NOMO-1 (cell line): ENCODE results near the gene FLT1.

ENCODE experiments used
- DNase-seq, 2 experiments: peaks; one replicate each; lab custom pipeline; 2025; ENCODE audit not compliant: unreplicated experiment in 2 of 2; lab: John Stamatoyannopoulos, UW

Gene FLT1

DNA sequence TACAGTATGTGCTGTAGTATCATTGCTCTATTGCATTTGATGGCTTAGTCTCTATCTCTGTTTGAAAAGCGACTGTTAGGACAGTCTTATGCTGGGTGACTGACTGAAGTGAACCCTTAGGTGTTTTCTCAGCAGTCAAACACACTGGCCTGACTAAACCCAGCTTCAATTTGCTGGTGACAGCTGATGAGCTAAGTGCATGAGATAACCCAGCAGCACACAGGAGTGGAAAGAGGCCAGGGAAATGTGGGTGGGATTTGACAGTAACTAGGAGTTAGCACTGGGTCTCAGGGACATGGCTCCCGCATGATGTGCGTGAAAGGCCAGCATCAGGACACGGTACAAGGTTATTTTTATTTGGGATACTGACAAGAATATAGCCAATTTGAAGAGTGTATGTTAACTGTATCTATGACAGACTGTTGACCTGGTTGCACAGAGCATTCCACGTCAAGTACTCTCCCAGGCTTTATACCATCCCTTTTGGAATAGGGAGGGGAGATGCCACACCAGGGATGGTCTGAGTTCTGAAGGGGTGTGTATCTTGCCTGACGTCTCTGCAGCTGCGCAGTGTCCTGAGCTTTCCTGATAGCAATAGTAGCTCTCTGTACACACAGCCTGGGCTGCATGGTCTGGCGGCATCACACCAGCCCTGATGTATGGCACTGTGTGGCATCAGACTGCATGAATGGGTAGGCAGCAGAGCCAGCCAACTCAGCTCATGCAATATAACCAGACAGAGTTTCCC lies 144.8 kb downstream of the FLT1 start:
- no peak for DNase-seq

DNA sequence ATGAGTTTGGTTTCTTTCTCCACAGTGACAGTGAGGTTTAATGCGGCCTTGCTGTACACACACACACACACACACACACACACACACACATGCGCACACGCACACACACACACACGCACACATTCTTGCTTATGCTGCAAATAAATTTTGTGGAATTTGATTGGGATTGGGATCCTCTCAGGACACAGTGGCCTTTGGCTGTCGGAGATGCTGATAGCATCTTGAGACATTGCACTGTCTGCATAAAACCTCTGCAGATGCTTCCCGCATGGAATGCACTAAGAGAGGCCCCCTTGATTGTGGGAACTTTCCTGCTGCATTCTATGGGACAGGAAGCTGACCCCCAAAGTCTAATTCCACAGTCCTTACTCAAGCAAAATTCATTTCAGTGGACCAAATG lies 145.6 kb downstream of the FLT1 start:
- DNase-seq, result no peak

DNA sequence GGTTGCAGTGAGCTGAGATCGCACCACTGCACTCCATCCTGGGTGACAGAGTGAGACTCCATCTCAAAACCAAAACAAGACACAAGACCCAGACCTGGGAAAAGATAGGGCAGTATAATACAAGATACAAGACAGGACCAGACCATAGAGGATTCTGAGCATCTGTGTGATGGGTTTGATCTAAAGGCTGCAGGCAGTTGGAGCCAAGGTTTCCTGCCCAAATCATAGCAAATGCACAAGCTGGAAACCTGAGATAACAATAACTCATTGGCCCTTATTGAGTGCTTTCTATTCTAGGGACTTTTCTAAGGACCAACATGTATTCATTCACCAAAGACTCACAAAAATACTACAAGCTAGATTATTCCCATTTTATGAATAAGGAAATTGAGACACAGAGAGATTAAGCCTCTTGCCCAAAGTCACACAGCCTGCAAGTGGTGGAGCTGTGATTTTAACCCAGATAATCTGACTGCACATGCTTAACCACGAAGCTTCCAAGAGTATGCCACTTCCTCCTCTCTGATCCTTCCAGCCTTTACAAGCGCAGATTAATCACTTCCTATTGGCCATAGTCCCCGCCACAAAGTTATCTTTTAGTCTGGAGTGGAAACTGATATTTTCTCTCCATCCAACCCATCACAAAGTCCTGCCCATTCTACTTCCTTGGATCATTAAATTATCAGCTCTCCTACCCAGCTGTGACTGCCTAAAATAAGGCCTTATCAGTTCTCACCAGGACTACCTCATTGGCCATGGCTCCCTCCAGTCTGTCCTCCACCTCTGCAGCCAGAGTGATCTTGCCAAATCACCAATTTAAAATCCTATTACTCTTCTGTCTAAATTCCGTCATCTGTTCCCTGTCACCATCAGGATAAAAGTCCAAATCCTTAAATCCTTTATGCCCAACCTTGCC lies 147.2 kb downstream of the FLT1 start:
- DNase-seq, result peak; percentile 50 to 77

DNA sequence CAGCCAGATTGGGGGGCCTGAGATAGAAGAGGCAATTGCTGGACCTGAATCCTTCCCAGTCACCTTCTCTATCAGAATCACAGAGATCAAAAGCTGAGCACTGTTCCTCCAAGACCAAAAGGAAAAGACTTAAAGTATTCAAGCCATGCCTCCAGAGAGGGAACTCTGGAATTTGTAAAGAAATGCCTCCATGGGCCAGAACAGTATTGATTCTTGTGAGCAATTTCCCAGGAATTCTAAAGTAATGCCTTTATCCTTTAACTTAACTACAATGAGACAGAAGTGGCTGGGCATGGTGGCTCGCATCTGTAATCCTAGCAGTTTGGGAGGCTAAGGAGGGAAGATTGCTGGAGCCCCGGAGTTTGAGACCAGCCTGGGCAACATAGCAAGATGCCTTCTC lies 148.8 kb downstream of the FLT1 start:
- DNase-seq, result no peak

DNA sequence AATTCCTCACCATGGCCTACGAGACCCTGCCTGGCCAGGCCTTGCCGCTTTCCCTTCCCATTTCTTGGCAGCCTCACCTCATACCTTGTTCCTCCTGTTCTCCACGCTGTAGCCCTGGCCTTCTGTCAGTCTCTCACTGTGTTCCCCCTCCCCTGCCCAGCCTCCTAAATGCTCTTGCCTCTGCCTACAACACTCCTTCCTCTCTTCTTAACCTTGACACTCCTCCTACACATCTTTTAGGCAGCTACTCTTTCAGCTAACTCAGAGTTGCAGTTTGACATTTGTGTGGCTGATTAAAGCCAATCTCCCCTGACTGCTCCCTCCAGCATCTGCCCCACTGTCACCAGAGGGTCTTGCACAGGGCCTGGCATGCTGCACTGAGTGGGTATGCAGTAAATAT lies 150.8 kb downstream of the FLT1 start:
- no peak for DNase-seq

DNA sequence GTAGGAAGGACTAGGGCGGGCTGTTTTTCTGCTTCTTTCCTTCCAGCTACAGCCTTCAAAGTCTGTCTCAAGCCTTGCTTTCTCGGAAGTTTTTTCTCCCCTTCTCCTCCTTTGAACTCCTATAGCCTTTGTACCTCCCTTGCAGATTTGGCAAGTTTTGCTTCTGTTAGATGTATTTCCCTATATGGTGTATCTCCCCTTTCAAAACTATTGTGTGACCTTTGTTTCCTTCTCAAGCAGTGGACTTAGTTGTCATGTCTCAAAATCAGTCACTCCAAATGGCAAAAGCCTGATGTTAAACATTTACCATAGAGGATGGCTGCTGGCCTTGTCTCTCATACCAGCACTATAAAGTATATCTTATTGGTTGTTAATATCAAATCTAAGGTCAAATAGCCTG lies 152.7 kb downstream of the FLT1 start:
- no peak for DNase-seq

DNA sequence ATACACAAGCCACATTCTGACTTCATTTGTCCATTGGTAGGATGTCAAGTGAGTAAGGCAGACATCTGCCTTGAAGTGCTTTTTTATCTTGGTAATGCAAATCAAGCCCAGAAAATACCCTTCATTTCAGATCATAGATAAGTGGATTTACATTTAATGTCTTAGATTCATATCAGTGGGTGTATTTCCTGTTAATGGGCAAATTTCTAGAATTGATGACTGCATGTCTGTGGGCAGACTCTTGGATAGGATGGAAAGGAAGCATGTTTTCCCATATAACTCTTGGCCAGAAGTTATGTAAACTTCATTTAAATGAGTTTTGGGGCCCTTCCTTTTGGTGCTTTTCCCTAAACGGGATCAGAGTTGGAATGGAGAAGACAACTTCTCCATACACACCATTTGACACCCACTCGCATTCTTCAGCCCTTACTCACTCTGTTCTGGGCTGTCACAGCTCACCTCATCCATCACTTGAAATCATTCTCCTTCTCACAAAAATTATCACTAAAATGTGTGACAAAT lies 154.6 kb downstream of the FLT1 start:
- no peak for DNase-seq

DNA sequence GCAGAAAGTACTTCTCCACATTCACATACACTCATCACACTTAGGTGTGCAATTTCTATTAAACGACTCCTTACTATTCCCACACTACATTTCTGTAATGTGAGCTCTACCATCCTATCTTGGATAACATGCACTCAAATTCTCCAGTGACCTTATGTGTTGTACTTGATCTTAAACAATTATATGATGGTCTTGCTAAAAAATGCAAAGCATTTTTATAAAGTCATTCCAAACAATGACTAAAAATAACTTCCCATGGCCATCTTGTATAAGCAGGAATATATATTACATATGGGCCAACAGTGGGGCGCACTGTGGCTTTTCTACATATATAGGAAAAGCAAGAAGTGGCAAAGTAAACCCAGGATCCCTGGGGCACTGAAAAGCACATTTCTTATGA lies 155.5 kb downstream of the FLT1 start:
- DNase-seq, result no peak

DNA sequence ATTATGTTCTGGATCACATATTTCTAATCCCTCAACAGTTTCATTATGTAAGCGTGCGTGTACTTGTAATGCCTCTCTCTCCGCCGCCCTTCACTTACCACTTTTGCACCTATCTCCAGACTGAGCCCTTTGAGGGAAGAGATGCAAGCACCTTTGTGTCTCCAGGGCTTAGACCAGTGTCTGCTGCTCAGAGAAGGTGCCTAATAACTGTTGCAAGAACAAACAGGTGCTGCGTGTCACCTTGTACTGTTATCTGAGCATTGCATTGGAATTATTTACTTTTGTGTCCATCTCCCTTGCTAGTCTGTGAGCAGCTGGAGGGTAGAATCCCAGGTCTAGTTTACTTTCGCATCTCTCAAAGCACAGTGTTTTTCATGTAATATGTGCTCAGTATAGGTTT lies 156.2 kb downstream of the FLT1 start:
- DNase-seq, result no peak

DNA sequence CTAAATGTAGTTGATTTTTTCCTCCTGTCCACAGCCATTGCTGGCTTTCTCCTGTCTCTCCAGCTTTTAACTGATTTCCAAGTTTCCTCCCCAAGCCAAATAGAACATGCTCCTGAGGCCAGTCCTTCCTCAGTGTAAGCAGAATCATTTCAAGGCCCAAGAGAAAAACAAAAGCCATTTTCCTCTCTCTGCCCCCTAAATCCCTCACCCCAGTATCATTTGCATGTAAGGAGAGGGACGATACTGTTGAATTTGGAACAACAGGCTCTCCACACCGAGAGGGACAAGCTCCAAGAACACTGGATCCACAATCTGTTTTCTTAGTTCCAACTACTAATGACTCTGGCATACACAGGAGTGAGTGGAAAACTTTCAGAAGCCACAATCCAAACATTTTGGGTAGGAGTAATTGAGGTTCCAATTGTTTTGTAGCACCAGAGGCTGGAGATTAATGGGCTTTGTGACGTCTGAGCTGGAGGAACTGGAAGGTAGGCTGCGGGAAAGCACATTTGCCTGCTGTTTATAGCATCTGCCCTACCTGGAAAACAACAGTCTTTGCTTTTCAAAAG lies 156.8 kb downstream of the FLT1 start:
- DNase-seq, result no peak

DNA sequence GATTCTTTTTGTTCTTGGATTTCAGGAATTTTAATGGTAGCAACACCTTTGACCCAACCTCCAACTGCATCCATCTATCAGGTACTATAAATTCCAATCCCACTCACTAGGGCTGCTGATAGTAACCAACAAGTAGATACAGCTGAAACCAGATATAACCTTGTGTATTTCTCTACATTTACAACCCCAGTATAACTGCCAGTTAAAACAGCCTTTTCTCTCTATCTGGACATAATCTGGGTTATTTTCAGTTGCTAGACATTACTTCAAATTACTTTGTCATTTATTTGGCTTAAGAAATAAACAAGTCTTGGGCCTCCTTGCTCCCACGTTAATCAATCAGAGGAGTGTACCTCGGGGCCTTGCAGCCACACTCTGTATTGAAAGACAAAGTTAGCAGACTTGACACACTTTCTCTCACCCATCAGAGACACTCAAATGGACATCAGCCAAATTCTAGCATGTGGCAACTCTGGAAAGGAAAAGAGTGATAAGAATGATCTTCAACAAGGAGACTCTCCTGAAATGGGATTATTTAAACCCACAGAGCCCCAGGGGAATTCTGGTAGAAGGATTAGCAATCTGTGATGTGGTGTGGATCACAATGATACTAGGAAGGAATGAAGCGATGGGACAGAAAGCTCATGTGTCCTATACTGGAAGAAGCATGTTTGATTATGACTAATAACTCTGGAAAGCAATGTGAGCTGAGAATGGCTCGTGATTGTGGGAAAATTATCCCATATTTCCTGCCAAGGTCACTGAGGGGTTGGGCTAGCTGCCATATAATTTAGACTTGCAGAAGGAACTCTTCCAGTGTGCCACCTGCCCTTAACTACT lies 157.5 kb downstream of the FLT1 start:
- DNase-seq, result no peak

DNA sequence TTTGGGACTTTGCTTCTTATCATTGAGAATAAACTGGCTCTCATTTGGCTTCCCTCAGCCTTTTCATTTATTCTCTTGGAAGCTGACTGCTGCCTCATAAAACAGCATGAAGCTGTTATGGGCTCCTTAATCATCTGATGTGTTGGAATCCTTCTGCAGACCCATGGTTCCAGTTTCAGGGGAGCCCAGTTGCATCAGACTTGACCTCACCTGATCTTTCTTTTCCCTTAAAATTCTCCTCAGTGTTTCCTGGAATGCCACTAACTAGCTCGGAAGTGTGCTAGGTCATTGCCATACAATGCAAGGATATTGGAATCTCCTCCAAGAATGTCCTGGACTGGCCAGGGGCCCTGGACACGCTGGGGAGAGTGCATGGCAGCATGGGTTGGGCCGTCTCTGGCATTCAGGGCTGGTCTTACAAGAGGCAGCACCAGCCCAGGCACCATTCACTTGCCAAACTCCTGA lies 158.7 kb downstream of the FLT1 start:
- DNase-seq, result no peak

DNA sequence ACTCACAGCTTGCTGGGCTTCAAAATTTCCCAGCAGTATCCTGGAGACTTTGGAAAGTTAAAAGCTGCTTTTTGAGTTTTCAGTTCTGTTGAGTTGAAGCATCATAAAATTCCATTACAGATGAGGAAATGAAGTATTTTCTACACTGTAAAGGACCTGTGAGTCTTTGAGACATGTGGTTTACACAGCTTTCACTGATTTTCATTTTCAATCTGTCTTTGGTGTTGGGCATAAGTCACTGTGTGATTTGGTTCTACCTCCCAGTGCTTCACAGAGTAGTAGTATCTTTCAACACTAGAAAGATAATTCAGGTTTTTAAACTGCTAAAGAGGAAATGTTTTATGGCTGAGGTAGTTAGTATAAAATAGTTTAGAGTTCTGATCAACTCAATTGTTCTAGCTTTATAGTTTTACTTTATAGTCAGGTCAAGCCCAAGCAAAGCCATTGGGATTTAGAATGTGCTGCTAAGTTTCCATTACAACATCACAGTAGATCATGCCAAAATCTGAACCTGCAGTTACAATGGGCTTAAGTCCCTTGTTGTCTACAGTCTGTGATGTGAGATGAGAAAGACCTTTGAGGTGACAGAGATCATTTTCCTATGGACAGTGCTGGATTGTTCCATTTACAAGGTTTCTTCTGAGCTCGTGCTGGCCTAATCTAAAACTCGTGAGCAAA lies 161.6 kb downstream of the FLT1 start:
- DNase-seq, result no peak

DNA sequence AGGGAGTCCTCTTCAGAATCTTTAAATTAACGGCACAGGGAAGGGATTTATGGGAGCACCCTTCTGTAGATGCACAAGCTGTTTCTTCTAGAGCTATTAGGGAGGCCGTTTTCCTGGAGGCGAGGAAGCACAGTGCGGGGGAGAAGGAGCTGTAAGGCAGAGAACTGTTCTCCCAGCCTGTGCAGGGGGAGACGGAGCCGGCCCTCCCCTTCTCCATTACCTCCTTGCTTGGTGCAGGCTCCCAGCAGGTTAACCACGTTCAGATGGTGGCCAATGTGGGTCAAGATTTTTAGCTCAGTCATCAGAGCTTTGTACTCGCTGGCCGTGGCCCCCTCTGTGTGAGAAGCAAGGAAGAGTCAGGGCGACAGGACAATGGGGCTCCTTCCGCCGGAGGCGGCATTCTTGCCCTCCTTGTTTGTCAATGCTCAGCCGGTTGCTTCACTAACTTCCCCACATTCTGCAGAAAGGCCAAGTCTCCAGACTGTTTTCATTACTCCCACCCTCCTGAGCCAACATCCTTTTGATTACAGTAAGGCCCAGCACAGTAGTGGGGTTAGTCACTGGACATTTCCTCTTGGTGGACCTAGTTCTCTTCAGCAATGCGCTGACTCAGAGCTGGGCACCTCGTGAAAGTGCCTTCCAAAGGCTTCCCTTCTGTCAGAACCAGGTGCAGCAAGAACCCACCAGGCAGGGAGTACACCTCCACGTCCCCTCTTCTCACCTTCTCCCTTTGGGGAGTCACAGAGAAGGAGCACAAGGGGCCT lies 165.4 kb downstream of the FLT1 start:
- no peak for DNase-seq

DNA sequence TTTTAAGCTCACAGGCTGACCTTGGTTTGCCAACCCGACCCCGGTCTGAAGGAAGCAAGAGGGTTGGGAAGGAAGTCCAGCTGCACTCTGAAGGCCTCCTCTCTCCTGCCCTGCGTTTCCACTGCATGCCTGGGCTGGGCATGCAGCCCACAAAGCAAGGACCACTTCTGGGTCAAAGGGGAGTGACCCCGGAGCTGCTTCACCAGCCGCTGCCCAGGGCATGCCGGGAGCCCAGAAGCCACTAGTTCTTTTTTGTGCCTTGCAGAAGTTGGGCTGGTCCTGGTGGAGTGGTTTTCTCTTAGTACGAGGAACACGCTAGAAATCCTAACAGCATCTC lies 166.7 kb downstream of the FLT1 start:
- DNase-seq, result no peak

DNA sequence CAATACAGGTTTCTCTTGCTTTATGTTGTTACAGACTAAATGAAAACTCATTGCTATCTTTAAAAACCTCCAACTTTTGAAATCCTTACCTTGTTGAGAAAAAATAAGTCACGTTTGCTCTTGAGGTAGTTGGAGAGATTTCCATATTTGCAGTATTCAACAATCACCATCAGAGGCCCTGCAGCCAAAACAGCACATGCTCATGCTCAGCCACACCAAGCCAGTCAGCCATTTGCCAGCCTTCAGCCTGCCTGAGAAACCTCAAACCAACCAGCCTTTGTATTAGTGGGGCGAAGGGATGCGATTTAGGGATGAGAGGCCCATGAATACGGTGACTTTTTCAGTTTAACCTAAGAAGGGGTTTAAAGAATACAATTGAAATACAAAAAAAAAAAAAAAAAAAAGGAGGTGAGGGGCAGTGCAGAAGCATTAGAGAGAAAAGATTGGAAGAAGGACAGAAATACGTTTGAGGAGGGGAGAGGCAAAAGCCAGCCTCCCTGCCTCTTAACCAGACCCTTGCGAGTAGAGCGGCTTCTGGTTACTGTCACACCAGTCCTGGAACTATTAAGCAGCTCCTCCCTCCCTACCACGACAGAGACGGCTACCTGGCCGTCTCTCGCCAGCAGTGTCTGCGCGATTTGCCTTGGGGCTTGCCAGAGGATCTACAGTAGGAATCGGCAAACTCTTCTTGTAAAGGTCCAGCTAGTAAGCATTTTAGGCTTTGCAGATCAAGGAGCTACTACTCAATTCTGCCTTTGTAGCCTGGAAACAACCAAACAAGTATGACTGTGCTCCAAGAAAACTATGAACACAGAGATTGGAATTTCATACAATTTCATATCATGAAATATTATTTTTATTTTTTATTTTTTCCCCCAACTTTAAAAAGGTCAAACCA lies 167.3 kb downstream of the FLT1 start:
- no peak for DNase-seq

DNA sequence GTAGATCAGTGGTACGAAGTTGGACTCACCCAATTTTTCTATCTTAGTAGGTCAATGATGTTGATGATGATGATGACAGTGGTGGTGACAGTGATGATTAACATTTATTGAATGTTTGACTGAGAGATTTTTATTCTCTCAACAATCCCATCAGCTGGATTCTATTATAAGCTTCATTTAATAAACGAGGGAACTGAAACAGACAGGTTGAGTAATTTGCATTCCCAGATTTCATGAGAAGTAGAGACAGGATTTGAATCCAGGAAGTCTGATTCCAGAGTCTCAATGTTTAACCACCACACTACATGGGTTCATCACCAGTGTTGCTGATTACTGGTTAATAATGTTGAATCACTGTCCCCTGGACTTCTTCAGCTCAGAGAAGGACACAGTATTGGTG lies 168.9 kb downstream of the FLT1 start:
- DNase-seq, result no peak

DNA sequence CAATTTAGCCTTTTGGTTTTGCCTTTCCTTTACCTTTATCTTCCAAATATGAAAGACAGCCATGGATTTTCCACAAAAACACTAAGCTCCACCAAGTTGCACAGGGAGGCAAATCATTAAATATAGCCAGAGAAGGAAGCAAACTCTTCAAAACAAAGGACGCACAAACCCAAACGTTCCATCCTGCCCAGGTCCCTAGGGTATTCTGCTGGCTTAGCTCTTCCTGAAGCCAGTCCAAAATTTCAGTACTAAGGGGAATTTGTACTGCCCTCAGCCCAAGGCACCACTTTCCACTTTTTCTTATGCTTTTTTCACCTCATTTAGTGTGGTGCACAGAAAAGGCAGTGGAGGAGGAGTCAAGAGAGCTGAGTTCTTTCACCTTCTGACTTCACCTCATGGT lies 169.9 kb downstream of the FLT1 start:
- no peak for DNase-seq
